GM10847 (cell line): ENCODE data around the gene ABHD16B.

Experiments
- POLR2A ChIP-seq: IDR thresholded peaks from 2 replicates; pipeline ENCODE4 v1.6.1; 2011; ENCODE audit not compliant: insufficient read length; ENCODE audit errors: extremely low read depth

The ABHD16B gene

GRCh38 chr20:63895202-63895951 lies 34.1 kb downstream of the ABHD16B start:
- no peak for TF ChIP-seq POLR2A

- TF ChIP-seq POLR2A: no peak
Measured at GRCh38 chr20:63895952-63896263, 34.6 kb downstream of the ABHD16B start.

GRCh38 chr20:63896264-63897105 lies 35.2 kb downstream of the ABHD16B start:
- TF ChIP-seq POLR2A: no peak

- no peak for TF ChIP-seq POLR2A
Measured at GRCh38 chr20:63897978-63898561, 36.8 kb downstream of the ABHD16B start.

GRCh38 chr20:63898882-63899558 lies 37.7 kb downstream of the ABHD16B start:
- TF ChIP-seq POLR2A: no peak

- TF ChIP-seq POLR2A: no peak
Measured at GRCh38 chr20:63900413-63900812, 39.1 kb downstream of the ABHD16B start.

GRCh38 chr20:63903796-63904561 lies 42.7 kb downstream of the ABHD16B start:
- TF ChIP-seq POLR2A: no peak

- TF ChIP-seq POLR2A: no peak
Measured at GRCh38 chr20:63908008-63908682, 46.8 kb downstream of the ABHD16B start.

- TF ChIP-seq POLR2A: no peak
Measured at GRCh38 chr20:63911176-63911575, 49.9 kb downstream of the ABHD16B start.
